ENCODE measurements around the gene EEFSEC.
A peak's percentile ranks its signal among the peaks of the same experiment; 100 is the strongest.

Gene EEFSEC

GRCh38 chr3:128187495-128187894 is 34.2 kb downstream of the EEFSEC start:
- no peak for DNase-seq

- DNase-seq, result no peak
Observed at GRCh38 chr3:128188326-128188725, 35.0 kb downstream of the EEFSEC start.

- DNase-seq, result peak; percentile 37 to 65 (median 56)
Observed at GRCh38 chr3:128188956-128189355, 35.7 kb downstream of the EEFSEC start.

- no peak for DNase-seq
Observed at GRCh38 chr3:128190501-128190900, 37.2 kb downstream of the EEFSEC start.

GRCh38 chr3:128192131-128192530 is 38.9 kb downstream of the EEFSEC start:
- DNase-seq, result no peak

- DNase-seq, result no peak
Observed at GRCh38 chr3:128193168-128193567, 39.9 kb downstream of the EEFSEC start.

- DNase-seq, result no peak
Observed at GRCh38 chr3:128194843-128195242, 41.6 kb downstream of the EEFSEC start.

- no peak for DNase-seq
Observed at GRCh38 chr3:128195369-128195768, 42.1 kb downstream of the EEFSEC start.

- DNase-seq, result peak; percentile 53 to 71 (median 64)
Observed at GRCh38 chr3:128195802-128196201, 42.5 kb downstream of the EEFSEC start.

- no peak for DNase-seq
Observed at GRCh38 chr3:128196647-128197046, 43.4 kb downstream of the EEFSEC start.

- DNase-seq, result no peak
Observed at GRCh38 chr3:128197855-128198254, 44.6 kb downstream of the EEFSEC start.

- no peak for DNase-seq
Observed at GRCh38 chr3:128198313-128198712, 45.0 kb downstream of the EEFSEC start.

- no peak for DNase-seq
Observed at GRCh38 chr3:128199110-128199509, 45.8 kb downstream of the EEFSEC start.

- no peak for DNase-seq
Observed at GRCh38 chr3:128201158-128201755, 48.0 kb downstream of the EEFSEC start.

GRCh38 chr3:128203169-128203568 is 49.9 kb downstream of the EEFSEC start:
- no peak for DNase-seq

GRCh38 chr3:128205558-128206145 is 52.4 kb downstream of the EEFSEC start:
- DNase-seq, result no peak

- DNase-seq, result peak in 1 of 4 experiments; percentile 5
Observed at GRCh38 chr3:128207951-128208350, 54.7 kb downstream of the EEFSEC start.

- DNase-seq, result no peak
Observed at GRCh38 chr3:128210711-128211110, 57.4 kb downstream of the EEFSEC start.

GRCh38 chr3:128214056-128214455 is 60.8 kb downstream of the EEFSEC start:
- DNase-seq, result no peak

- no peak for DNase-seq
Observed at GRCh38 chr3:128215290-128215689, 62.0 kb downstream of the EEFSEC start.

- DNase-seq, result no peak
Observed at GRCh38 chr3:128215800-128216495, 62.7 kb downstream of the EEFSEC start.

- no peak for DNase-seq
Observed at GRCh38 chr3:128217702-128218547, 64.6 kb downstream of the EEFSEC start.
